Measurements from ENCODE around the gene IL13. TPM values are rescaled to one million over a fixed set of nuclear protein-coding genes. Genes with fewer than 3 reads are reported as not detected.
A peak's percentile ranks its signal among the peaks of the same experiment; 100 is the strongest.

IL13 gene
- total RNA-seq, 1 donor from 2014 or later: not detected

GRCh38 chr5:132655821-132656773 lies 1.9 kb upstream of the IL13 start:
- no peak for DNase-seq (ENCODE audit: low spot score)

- no peak for DNase-seq (ENCODE audit: low spot score)
These were observed 1.1 kb upstream of the IL13 start for GRCh38 chr5:132656774-132657355.

GRCh38 chr5:132658381-132659302 lies 669 bp downstream of the IL13 start:
- DNase-seq (ENCODE audit: low spot score): no peak

GRCh38 chr5:132659598-132660493 lies 1.9 kb downstream of the IL13 start:
- DNase-seq (ENCODE audit: low spot score): no peak

GRCh38 chr5:132661231-132662003 lies 3.4 kb downstream of the IL13 start:
- no peak for DNase-seq (ENCODE audit: low spot score)

- DNase-seq (ENCODE audit: low spot score): no peak
These were observed 4.0 kb downstream of the IL13 start for GRCh38 chr5:132662004-132662401.

- no peak for DNase-seq (ENCODE audit: low spot score)
These were observed 5.2 kb downstream of the IL13 start for GRCh38 chr5:132662925-132663770.

- peak; percentile 34 for DNase-seq (ENCODE audit: low spot score)
These were observed 6.1 kb downstream of the IL13 start for GRCh38 chr5:132663771-132664695.

- no peak for DNase-seq (ENCODE audit: low spot score)
These were observed 6.8 kb downstream of the IL13 start for GRCh38 chr5:132664696-132665209.

GRCh38 chr5:132665574-132666080 lies 7.7 kb downstream of the IL13 start:
- DNase-seq (ENCODE audit: low spot score): no peak

GRCh38 chr5:132666310-132667123 lies 8.5 kb downstream of the IL13 start:
- DNase-seq (ENCODE audit: low spot score): no peak

- DNase-seq (ENCODE audit: low spot score): no peak
These were observed 9.3 kb downstream of the IL13 start for GRCh38 chr5:132667309-132667708.

GRCh38 chr5:132667761-132668705 lies 10.1 kb downstream of the IL13 start:
- no peak for DNase-seq (ENCODE audit: low spot score)

GRCh38 chr5:132668706-132669454 lies 10.9 kb downstream of the IL13 start:
- DNase-seq (ENCODE audit: low spot score): no peak

- no peak for DNase-seq (ENCODE audit: low spot score)
These were observed 11.5 kb downstream of the IL13 start for GRCh38 chr5:132669455-132669820.
